Muscle of arm (tissue), 12 donors: ENCODE results near the gene TACC2. TPM values are rescaled to one million over a fixed set of nuclear protein-coding genes. Genes with fewer than 3 reads are reported as not detected.
"Not testable (repeated sequence)": the region's sequence is repeated elsewhere in the genome, so short reads cannot be mapped to it uniquely, and the experiment has no call there.

ENCODE experiments used
- DNase-seq: peaks from one replicate; pipeline ENCODE4 v3.0.0-alpha.2; 2013
- polyA plus RNA-seq, 12 donors: library from polyadenylated mRNA; unstranded; fragments of 120-200 nt; gene quantifications; one replicate each; pipeline ENCODE4 v1.2.1, GENCODE V29; 2013; ENCODE audit not compliant: insufficient read length in 12 of 12

TACC2 gene
- polyA plus RNA-seq, 12 donors: 87.2 to 147 (median 116) TPM; not detected in 1

DNA sequence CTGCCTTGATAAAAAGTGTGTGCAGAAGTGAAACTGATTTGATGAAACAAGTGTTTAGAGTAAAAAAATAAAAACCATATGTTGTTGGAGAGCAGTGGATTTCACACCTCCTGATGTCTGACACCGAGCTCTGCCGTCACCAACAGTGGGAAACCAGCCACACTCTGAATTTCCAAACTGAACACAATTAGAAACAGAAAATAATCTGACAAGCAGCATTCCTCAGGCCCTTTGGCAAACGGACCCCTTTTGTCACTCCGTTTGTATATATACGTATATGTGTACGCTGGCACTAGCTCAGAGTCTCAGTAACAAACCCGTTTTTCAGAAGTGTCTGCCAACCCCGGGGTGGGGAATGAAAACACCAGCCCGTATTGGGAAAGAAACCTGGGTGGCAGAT, 32.4 kb downstream of the TACC2 start:
- peak; percentile 53 for DNase-seq

GRCh38 chr10:122021828-122022227, 32.9 kb downstream of the TACC2 start:
- no peak for DNase-seq

DNA sequence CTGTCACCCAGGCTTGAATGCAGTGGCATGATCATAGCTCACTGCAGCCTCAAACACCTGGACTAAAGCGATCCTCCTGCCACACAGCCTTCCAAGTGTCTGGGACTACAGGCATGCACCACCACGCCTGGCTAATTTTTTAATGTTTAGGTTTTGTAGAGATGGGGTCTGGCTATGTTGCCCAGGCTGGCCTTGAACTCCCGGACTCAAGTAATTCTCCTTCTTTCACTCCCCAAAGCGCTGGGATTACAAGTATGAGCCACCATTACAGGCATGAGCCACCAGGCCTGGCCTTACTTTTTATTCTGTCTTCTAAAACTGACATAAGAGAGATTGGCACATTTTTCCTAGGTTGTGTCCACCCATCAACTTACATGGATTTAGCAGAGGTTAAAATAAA, 33.3 kb downstream of the TACC2 start:
- no peak for DNase-seq

- DNase-seq: not testable (repeated sequence)
Observed at GRCh38 chr10:122023257-122023656, 34.3 kb downstream of the TACC2 start.

GRCh38 chr10:122029499-122030199, 40.7 kb downstream of the TACC2 start:
- DNase-seq: peak; percentile 34

- no peak for DNase-seq
Observed at GRCh38 chr10:122030200-122030552, 41.2 kb downstream of the TACC2 start.

- no peak for DNase-seq
Observed at GRCh38 chr10:122033224-122033926, 44.4 kb downstream of the TACC2 start.

DNA sequence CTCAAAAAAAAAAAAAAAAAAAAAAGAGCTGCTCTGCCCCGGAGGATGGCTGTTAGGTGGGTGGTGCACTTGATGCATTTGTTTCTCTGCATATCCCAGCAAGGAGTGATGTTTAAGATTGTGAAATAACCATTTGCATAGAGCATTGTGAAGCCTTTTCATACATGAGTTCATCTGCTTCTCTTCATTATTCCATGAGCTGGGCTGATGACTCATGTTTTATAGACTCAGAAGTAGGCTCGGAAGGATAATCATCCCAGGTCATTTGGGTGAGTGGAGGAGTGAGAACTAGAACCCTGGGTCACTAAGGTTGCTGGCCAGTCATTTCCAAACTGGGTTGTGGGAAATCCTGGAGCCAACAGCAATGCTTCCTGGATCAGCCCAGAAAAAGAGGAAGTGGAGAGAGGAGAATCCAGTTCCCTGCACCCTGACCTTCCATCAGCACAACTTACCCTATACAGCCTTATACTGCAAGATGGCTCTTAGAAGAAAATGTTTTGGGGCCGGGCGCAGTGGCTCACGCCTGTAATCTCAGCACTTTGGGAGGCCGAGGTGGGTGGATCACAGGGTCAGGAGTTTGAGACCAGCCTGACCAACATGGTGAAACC, 45.3 kb downstream of the TACC2 start:
- DNase-seq: no peak

DNA sequence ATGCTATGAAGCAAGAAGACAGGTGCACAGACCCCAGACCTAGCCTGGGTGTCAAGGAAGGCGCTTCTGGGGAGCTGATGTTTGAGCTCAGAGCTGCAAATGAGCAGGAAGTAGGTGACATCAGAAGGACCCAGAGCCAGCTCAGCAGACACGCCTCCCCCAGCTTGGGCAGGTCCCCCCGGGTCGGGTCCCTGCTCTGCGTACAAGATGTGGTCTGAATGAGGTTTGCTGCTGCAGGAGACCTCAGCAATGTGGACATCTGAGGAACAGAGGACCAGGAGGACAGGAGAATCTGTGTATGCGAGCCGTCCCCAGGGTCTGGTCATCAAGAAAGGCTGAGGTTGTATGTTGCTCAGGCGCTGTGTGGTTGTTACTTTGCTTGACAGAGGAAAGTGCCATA, 51.8 kb downstream of the TACC2 start:
- DNase-seq: no peak

DNA sequence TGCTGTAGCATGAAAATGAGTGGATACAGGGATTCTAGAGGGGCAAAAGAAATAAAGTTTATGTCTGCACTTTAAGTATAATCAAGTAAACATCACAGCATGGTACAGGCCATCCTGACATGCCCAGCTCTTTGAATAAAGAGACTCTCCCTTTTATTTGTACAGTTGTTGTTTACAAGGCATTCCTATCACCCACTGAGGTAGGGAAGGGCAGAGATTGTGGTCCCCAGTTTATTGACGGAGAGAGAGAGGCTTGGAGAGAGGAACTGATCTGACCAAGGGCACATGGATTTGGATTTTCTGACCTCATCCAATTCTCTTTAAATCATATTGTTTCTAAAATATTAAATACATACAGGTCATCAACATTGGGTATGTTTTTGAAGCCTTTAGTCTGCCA, 53.9 kb downstream of the TACC2 start:
- DNase-seq: no peak

GRCh38 chr10:122044045-122044661, 55.2 kb downstream of the TACC2 start:
- peak; percentile 76 for DNase-seq

- peak; percentile 87 for DNase-seq
Observed at GRCh38 chr10:122044713-122045112, 55.8 kb downstream of the TACC2 start.

DNA sequence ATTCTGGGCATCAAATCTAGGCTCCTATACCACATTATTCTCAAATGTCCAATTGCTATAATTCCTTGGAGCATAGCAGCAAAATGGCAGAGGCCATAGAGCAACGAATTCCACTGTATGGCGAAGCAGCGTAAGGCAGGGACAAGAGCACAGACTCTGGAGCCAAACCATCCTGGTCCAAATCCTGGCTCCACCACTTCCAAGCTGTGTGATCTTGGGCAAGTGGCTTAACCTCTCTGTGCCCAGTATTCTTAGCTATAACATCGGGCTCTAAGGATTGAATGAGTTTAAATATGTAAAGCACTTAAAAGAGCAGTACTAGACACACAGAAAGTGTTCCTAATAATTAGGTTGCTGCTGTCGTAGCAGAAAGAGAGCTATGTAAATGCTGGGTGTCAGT, 56.2 kb downstream of the TACC2 start:
- no peak for DNase-seq

DNA sequence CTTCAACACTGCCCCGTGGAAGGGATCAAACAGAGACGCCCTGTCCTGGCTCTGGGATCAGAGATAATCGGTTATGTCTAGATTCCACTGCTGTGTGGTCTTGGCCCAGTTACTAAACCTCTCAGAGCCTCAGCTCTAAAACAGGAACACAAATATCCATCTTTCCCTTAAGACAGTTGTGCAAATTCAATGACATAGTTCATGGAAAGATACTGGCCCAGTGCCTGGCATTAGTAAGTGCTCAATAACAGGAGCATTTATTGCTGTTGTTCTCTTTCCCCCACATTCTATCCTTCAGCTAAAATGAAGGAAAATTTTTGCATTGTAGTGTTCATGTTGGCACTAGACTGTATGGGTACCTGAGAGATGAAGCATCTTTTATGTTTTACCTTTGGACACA, 58.6 kb downstream of the TACC2 start:
- peak; percentile 26 for DNase-seq

- no peak for DNase-seq
Observed at GRCh38 chr10:122049076-122049475, 60.1 kb downstream of the TACC2 start.

- no peak for DNase-seq
Observed at GRCh38 chr10:122050311-122050710, 61.3 kb downstream of the TACC2 start.

DNA sequence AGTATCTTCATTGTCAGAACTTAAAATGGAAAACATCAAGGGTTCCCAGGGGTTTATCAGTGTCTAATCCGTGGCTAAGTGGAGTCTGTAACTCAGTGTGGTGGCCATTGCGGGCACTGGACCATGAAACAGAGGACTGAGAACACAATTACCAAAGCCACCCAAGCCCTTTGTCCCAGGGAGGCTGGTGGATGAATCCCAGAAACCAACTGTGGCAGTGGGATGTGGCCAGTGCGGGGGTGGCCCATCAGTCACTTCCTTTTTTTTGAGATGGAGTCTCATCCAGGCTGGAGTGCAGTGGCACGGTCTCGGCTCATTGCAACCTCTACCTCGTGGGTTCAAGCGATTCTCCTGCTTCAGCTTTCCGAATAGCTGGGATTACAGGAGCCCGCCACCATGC, 61.8 kb downstream of the TACC2 start:
- no peak for DNase-seq

DNA sequence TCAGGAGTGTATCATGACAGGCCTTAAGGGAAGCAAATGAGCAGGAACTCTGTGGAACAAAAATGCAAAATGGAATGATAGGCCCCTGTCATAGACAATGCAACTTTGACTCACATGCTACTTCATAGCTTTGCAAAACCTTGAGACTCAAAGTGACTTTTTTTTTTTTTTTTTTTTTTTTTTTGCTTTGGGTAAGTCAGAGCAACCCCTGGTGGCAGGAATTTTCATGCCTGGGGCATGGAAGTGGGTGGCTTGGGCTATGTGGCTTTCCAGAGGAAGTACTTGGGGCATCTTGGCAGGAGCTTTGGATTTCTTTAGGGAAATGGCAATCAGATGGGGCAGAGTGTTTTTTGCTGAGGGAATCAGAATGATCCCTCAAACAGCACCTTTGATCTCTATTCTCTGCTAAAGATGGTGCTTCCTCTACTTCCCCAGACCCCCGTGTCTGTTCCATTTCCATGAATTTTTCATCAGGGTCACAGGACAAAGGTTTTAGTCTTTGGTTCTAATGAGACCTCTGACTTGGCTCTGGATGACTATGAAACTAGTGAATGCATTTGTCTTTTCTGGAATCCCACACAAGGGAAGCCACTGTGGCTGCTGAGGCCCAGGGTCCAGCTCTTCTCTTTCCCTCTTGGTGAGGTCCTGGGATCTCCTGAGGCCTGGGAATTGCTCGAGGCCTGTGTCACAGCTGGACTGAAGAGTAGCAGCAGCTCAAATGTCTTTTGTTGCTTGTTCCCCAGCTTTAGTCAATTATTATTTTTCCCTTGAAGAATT, 62.8 kb downstream of the TACC2 start:
- peak; percentile 40 for DNase-seq

- DNase-seq: no peak
Observed at GRCh38 chr10:122052701-122053100, 63.7 kb downstream of the TACC2 start.

DNA sequence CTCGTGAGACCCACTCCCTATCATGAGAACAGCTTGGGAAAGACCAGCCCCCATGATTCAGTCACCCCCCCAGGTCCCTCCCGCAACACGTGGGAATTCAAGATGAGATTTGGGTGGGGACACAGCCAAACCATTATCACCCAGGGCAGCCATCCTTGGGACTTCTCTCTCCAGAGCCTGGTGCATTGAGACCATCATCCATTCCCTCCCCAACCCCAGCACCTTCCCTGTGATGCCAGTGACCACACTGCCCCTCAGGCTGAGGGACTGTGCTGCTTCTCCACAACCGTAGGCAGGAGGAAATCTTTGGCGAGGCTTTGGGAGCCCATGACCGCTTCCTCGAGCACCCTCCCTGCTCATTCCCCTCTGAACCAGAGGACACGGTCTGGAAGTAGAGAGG, 64.4 kb downstream of the TACC2 start:
- DNase-seq: no peak

- peak; percentile 64 for DNase-seq
Observed at GRCh38 chr10:122054048-122055025, 65.4 kb downstream of the TACC2 start.
